ENCODE measurements around the gene CHSY1. TPM values are rescaled to one million over a fixed set of nuclear protein-coding genes. Genes with fewer than 3 reads are reported as not detected.

CHSY1 gene
- total RNA-seq, 1 donor from 2014 or later: 43.0 TPM

- TF ChIP-seq CTCF (conservative IDR thresholded peaks at IDR 0.05): no peak
- Mint-ChIP-seq H3K4me1 (ENCODE audit: unreplicated experiment) (peaks cover 15% of the 10 kb centered on the region), H3K27me3 (no peaks in the 10 kb centered on the region), H3K9me3 (no peaks in the 10 kb centered on the region), H3K4me3 (no peak overlapping the region), H3K36me3 (no peaks in the 10 kb centered on the region), H3K27ac (no peak overlapping the region)
- no peak for DNase-seq (ENCODE audit: extremely low spot score, unreplicated experiment)
Measured at GRCh38 chr15:101148166-101148880, 103.5 kb downstream of the CHSY1 start.

GRCh38 chr15:101147181-101147580 is 104.7 kb downstream of the CHSY1 start:
- no peak overlapping the region for H3K27ac Mint-ChIP-seq
- no peak for DNase-seq (ENCODE audit: extremely low spot score, unreplicated experiment)
- no peak for TF ChIP-seq CTCF (conservative IDR thresholded peaks at IDR 0.05)
- H3K4me1 Mint-ChIP-seq (ENCODE audit: unreplicated experiment): peaks cover 15% of the 10 kb centered on the region
- H3K4me3 Mint-ChIP-seq: no peak overlapping the region
- no peaks in the 10 kb centered on the region for H3K9me3 Mint-ChIP-seq
- no peaks in the 10 kb centered on the region for H3K36me3 Mint-ChIP-seq
- no peaks in the 10 kb centered on the region for H3K27me3 Mint-ChIP-seq

GRCh38 chr15:101146118-101146702 is 105.6 kb downstream of the CHSY1 start:
- H3K9me3 Mint-ChIP-seq: no peaks in the 10 kb centered on the region
- H3K27me3 Mint-ChIP-seq: no peaks in the 10 kb centered on the region
- H3K4me1 Mint-ChIP-seq (ENCODE audit: unreplicated experiment): peaks cover 15% of the 10 kb centered on the region
- H3K36me3 Mint-ChIP-seq: no peaks in the 10 kb centered on the region
- no peak for TF ChIP-seq CTCF (conservative IDR thresholded peaks at IDR 0.05)
- no peak for DNase-seq (ENCODE audit: extremely low spot score, unreplicated experiment)
- H3K4me3 Mint-ChIP-seq: no peak overlapping the region
- no peak overlapping the region for H3K27ac Mint-ChIP-seq

- Mint-ChIP-seq H3K36me3 (no peaks in the 10 kb centered on the region), H3K4me3 (no peak overlapping the region), H3K9me3 (no peaks in the 10 kb centered on the region), H3K27ac (no peak overlapping the region), H3K27me3 (no peaks in the 10 kb centered on the region), H3K4me1 (ENCODE audit: unreplicated experiment) (peaks cover 14% of the 10 kb centered on the region)
- no peak for TF ChIP-seq CTCF (conservative IDR thresholded peaks at IDR 0.05)
- no peak for DNase-seq (ENCODE audit: extremely low spot score, unreplicated experiment)
Measured at GRCh38 chr15:101145362-101145761, 106.5 kb downstream of the CHSY1 start.

GRCh38 chr15:101143321-101143720 is 108.5 kb downstream of the CHSY1 start:
- TF ChIP-seq CTCF (conservative IDR thresholded peaks at IDR 0.05): no peak
- Mint-ChIP-seq H3K9me3 (no peaks in the 10 kb centered on the region), H3K27ac (no peak overlapping the region), H3K36me3 (no peaks in the 10 kb centered on the region), H3K27me3 (no peaks in the 10 kb centered on the region), H3K4me1 (ENCODE audit: unreplicated experiment) (peaks cover 24% of the 10 kb centered on the region), H3K4me3 (no peak overlapping the region)
- no peak for DNase-seq (ENCODE audit: extremely low spot score, unreplicated experiment)
